HG03558 (cell line): ENCODE measurements around the gene TMEM94.
"Not testable (repeated sequence)": the region's sequence is repeated elsewhere in the genome, so short reads cannot be mapped to it uniquely, and the experiment has no call there.

Experiments used
- ATAC-seq: cut with Tn5 transposase; IDR thresholded peaks from one replicate; pipeline ENCODE4 v1.9.1; 2021; ENCODE audit warnings: moderate number of reproducible peaks; ENCODE audit not compliant: unreplicated experiment; ENCODE audit errors: extremely low read depth

Gene TMEM94

DNA sequence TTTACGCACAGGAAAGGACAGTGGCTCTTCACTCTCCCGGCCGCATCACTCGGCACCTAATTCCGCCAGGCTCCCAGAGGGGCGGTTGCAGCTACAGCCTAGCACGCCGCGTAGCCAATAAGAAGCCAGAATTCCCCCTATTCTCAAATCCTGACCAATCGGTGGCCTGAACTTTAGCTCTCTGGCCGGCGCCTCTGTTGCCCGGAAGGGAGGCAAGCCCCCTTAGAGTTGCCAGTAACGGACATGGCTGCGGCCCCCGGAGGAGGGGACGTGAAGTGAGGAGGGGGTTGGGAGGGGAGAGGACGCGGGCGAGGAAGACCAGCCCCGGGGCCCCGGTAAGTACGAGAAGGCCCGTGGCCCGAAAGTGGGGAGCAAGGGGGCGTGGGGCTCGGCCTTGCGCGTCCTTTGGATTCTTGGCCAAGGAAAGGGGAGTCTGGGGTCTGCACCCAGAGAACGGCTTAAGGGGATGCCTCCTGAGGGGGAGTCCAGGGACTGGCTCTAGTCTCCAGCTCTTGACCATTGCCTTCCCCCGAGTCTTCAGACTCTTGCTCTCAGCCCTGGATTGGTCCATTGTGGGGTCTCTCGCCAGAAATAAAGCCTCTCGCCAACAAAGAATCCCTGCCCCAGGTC, at the start of gene TMEM94:
TSS of gene TMEM94 (plus strand) at position 219 of the 630 bp plus-strand sequence. CDS start 15,271 bp downstream, outside the sequence.
- ATAC-seq: peak; percentile 90

DNA sequence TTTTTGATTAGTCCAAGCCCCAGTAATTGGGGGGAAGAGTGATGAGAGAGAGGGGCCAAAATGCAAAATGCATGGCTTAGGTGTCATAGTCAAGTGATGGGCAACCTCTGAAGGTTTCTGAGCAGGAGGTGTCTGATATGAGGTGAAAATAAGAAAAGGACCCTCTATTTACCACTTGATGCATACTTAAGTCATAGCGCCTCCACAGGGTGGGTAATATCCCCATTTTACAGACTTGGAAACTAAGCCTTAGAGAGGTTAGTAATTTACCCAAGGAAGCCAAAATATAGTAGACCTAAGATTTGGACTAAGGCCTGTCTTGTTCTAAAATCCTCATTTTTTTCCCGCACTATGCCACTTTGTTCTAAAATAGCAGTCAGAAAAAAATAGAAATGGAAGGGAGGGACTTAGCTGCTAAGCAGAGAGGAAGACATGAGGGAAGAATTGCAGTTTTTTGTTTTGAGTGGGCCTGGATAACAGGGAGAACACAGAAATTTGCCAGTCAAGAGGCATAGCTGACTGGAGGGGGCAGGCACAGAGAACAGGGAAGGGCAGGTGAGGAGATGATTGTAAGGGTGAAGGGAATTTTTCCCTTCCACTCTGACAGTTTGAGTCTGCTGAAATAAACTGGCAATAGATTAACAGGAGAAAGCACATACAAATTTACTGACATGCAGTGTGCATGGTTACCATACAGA, 48.6 kb upstream of the TMEM94 start:
- no peak for ATAC-seq

DNA sequence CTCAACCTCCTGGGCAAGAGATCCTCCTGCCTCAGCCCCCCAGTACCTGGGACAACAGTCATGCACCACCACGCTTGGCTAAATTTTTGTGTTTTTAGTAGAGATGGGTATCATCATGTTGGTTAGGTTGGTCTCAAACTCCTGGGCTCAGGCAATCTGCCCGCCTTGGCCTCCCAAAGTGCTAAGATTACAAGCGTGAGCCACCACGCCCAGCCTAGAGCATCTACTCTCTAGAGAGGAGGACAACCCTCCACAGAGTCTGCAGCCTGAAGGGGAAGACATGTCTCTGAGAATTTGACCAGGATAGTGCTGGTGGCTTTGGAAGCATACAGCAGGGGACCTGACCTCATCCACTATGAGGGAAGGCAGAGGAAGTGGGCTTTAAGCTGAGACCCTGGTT, 46.3 kb upstream of the TMEM94 start:
- no peak for ATAC-seq

DNA sequence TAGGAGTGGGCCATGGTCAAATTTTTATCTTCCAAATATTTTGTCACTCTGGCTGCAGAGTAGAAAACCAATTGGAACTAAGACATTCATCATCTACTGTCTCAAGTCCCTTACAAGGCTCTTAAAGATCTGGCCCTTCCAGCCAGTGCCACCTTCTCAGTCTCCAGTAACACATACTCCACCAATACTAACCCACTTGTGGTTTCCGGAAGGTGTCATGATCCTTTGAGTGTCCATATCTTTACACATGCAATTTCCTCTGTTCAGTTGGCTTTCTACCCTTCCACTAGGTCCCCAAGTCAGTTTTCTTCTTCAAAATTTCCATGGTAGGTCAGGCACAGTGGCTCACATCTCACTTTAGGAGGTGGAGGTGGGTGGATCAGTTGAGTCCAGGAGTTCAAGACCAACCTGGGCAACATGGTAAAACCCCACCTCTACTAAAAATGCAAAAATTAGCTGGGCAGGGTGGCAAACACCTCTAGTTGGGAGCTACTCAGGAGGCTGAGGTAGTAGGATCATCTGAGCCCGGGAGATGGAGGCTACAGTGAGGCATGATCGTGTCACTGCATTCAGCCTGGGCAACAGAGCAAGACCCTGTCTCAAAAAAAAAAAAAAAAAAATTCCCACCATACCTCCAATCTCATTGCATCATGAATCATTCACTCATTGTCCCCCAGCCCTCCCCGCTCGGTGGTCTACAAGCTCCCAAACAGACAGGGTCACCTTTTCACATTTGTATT, 44.9 kb upstream of the TMEM94 start:
- ATAC-seq: no peak

DNA sequence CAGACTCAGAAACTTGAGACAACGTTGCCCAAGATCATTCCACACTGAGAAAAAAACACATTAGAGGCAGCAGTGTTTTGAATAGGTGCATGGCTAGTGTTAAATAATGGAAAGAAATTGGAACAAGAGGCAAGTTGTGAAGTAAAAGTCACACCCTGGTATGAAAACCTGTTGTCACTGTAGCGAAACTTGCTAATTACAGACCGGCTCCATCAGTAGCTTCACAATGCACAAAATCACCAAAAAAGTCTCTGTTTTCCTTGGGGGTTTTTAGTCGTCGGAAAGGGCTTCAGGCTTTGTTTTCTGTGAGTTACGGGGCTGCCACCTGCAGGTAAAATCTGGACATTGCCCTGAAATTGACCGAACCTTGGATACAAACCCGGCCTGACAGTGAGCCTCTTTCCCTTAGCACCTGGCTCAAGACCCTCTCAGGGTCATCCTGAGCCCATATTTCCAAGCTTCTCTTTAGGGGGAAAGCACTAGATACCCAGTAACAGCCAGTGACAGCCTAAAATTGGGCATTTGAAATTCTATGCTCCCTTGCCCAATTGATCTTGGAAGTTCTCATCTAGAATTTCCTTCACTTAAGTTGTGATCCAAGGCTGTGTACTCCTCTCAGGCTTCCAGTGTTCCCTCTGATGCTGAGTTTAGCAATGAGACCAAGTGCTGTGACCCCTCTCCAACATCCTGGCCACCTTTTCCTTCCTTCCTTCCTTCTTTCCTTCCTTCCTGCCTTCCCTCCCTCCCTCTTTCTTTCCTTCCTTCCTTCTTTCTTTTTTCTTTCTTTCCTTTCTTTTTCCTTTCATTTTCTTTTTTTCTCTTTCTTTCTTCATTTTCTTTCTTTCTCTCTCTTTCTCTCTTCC, 43.7 kb upstream of the TMEM94 start:
- ATAC-seq: no peak

DNA sequence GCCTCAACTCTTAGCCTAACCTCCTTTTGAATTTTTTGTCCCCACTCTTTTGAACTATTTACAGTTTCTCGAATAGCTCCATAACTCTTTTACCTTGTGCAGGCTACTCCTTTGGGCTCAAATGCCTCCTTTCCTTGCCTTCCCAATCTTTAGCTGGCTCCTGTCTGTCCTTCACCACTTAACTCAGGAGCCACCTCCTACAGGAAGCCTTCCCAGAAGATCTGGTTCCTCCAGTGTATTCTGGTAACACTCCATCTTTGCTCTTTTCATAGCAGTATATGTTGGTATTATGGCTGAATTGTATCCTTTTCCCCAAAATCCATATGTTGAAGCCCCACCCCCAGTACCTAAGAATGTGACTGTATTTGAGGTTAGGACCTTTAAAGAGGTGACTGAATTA, 41.9 kb upstream of the TMEM94 start:
- no peak for ATAC-seq

DNA sequence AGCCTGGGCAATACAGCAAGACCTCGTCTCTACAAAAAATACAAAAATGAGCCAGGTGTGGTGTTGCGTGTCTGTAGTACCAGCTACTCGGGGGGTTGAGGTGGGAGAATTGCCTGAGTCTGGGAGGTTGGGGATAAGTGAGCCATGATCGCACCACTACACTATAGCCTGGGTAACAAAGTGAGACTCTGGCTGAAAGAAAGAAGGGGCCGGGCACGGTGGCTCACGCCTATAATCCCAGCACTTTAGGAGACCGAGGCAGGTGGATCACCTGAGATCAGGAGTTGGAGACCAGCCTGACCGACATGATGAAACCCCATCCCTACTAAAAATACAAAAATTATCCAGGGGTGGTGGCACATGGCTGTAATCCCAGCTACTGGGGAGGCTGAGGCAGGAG, 40.4 kb upstream of the TMEM94 start:
- ATAC-seq: no peak

DNA sequence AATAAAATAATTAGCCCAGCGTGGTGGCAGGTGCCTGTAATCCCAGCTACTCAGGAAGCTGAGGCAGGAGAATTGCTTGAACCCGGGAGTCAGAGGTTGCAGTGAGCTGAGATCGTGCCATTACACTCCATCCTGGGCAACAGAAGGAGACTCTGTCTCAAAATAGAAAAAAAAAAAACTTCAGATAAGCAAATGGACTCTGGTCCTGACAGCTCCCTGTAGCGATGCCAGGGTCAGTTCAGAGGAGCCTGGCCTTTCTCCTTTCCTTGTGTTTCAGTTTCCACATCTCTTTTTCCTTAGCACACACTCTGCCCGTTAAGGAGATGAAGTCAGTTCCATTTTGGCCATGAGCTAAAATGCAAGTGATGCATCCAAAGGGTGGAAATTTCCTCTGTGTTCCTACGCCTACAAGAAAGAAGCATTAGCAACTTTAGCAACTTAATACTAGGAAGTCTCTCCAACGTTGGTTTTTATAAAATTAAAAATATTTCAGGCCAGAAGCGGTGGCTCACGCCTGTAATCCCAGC, 39.3 kb upstream of the TMEM94 start:
- no peak for ATAC-seq

DNA sequence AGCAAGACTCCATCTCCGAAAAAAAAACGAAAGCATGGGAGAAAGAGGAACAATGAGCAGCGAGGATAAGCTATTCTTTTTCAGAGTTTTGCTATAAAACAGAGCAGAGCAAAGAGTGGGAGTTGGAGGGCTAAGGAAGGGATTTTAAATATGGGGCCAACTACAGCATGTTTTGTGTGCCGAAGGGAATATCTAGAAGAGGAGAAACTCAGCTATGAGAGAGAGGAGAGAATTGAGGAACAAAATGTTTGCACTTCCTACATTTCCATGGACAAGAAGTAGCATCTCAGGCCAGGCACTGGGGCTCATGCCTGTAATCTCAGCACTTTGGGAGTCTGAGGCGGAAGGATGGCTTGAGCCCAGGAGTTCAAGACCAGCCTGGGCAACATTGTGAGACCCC, 37.9 kb upstream of the TMEM94 start:
- no peak for ATAC-seq

DNA sequence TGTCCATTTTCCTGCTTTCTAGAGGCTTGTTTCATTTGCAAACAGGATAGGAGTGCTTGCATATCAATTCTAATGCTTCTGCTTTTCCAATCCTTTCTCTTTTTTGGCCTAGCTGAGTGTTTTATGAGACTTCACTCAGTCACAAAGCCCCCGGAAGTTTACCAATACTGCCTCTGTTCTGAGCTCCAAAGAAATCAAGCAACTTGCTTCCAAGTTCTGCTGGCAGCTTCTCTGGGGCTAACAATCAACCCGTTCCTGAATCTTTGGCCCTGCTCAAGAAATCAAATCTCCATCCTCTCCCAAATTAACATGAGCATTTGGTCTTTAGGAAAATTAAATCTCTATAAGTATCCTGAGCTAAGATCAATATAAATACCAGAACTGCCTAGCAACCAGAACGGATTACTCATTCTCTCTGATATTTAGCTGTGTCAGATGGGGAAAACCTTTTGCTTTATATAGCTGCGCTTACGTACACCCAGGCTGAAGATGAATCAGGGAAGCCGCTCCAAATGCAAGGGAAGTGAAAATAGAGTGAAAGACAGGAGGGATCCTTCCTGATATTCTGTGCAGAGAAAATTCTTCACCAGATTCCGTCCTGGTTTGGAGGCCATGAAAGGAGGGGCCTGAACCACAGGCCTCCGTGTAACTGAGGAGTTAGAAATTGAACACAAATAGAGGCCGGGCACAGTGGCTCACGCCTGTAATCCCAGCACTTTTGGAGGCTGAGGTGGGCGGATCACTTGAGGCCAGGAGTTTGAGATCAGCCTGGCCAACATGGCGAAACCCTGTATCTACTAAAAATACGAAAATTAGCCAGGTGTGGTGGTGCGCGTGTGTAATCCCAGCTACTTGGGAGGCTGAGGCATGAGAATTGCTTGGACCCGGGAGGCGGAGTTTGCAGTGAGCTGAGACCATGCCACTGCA, 27.6 kb upstream of the TMEM94 start:
- ATAC-seq: no peak

DNA sequence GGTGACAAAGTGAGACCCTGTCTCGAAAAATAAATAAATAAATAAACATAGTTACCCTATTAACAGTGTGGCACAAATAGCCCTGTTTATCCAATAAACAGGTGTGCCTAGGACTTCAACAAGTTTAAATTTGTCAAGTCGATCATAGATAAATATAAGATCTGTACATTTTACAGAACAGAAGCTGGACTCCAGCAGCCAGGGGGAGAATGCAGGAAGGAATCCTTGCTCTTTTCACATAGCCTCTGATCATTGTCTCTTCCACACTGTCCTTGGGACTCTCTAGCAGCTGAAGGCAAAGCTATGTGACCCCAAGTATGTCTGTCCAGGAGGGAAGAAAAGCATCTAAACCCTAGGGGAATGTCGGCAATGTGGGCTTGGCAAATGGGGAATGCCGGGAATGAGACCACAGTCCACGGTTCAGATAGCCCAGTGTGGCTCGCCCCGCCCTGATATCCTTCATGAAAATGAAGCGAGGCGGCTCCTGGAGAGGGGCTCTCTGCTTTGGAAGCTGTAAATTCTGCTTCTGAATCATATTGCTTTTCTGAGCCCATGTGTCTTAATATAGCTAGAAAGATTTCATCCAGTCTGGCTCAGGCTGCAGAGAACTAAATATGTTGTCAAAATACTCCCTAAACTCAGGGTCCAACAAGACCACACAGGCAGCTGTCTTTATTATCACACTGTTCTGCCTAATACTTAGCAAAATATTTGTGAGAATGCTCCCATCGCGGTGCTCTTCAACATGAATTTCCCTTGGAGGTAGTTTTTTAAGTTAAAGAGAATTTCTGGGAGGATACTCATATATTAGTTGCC, 26.1 kb upstream of the TMEM94 start:
- ATAC-seq: no peak

DNA sequence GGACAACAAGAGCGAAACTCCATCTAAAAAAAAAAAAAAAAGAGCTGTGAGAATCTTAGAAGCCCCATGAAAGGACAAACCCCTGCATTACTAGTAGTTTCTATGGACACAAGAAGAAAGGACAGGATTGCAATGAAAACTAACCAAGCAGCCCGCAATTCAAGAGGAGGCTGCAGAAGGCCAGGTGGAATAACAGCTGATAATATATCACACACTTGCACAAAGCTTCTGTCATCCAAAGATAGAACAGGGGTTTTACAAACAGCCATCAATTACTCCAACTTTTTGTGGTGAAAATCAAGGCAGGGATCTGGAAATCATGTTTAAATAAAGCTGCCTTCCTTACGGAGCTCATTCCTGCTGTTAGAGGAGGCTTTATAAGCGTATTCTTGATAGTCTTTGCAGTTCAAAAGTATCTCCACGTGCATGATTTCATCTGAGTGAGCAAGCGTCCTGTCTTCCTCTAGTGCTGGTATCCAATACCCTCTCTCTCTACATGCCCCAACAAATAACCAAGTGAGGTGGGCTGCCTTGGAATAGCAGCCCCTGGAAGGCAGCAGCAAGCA, 23.1 kb upstream of the TMEM94 start:
- ATAC-seq: no peak

DNA sequence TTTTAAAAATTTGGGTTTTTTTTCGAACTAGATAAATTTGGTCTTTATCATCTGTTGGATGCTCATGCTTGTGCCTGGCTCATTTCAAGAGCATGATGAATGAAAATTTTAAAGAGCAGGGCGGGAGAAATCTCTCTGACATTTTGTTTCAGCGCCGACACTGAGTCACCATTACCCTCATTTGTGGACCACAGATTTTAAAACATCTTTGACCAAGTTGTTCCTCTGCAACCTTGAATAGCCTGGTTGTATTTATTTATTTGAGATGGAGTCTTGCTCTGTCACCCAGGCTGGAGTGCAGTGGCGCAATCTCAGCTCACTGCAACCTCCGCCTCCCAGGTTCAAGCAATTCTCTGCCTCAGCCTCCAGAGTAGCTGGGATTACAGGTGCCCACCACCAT, 22.0 kb upstream of the TMEM94 start:
- not testable (repeated sequence) for ATAC-seq

DNA sequence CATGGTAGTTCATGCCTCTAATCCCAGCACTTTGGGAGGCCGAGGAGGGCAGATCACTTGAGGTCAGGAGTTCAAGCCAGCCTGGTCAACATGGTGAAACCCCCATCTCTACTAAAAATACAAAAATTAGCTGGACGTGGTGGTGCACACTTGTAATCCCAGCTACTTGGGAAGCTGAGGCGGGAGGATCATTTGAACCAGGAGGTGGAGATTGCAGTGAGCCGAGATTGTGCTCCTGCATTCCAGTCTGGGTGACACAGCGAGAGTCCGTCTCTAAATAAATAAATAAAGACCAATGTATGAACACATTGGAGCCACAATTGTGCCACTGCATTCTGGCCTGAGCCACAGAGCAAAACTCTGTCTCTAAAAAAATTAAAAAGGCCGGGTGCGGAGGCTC, 19.0 kb upstream of the TMEM94 start:
- not testable (repeated sequence) for ATAC-seq

DNA sequence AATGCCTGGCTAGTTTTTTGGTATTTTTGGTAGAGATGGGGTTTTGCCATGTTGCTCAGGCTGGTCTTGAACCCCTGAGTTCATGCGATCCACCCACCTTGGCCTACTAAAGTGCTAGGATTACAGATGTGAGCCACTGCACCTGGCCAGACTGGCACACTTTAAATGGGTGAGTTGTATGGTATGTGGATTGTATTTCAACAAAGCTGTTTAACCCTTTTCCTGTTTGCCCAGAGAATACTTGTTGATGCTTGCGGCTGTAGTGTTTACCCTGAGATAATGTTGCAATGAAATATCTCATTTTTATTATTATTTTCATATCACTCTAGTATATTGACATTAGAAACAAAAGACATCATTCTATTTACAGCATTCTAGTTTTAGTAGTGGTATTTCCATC, 17.1 kb upstream of the TMEM94 start:
- no peak for ATAC-seq

DNA sequence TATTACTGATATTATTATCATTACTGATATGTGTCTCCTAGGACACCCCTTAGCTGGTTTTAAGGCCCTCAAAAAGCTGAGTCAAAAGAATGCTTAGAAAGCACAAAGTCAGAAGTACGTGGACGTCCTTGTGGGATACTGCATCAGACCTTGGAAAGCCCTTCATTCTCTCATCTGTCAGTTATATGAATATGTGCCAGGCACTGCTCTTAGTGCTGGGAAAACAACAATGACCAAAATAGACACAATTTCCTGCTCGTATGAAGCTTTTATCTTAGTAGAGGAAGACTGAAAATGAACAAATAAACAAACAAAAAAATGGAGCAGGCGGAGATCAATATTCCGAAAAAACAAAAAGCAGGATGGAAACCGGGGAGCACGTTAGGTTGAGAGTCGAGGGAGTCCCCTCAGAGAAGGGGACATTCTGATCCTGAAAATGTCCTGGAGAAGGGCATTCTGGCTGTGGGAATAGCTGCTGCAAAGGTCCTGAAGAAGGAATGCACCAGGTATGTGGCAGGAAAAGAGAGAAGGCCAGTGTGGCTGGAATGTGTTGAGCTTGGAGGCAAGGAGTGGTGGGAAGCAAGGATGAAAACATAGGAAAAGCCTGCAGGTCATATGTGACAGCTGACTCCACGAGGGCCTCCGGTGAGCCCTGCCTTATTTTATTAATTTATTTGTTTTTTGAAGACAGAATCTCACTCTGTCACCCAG, 15.5 kb upstream of the TMEM94 start:
- no peak for ATAC-seq
